PFSK-1 (cell line): ENCODE measurements around the gene GEMIN4.

Source experiments
- FOXP2 ChIP-seq: optimal IDR thresholded peaks from 2 replicates; pipeline ENCODE3; 2011; ENCODE audit warnings: borderline replicate concordance, control low read depth, inconsistent platforms; ENCODE audit not compliant: insufficient read depth; ENCODE audit errors: extremely low read length, extremely low read depth
- POLR2AphosphoS5 ChIP-seq: IDR thresholded peaks from 2 replicates; pipeline ENCODE4 v1.6.1; 2012; ENCODE audit warnings: low read depth, mild to moderate bottlenecking, control low read depth, low read length, moderate library complexity
- REST ChIP-seq, 2 experiments: IDR thresholded peaks; 2 replicates each; pipeline versions ENCODE4 v1.6.1 to v1.8.0; 2011 to 2012; ENCODE audit warnings: low read depth in 2 of 2, low read length in 2 of 2, control low read depth in 1 of 2, inconsistent platforms in 1 of 2, mild to moderate bottlenecking in 1 of 2, moderate library complexity in 1 of 2; ENCODE audit not compliant: insufficient read depth in 1 of 2
- SIN3A ChIP-seq: IDR thresholded peaks from 2 replicates; pipeline ENCODE4 v1.6.1; 2012; ENCODE audit warnings: mild to moderate bottlenecking, low read length, moderate library complexity, borderline replicate concordance; ENCODE audit not compliant: insufficient read depth
- TAF1 ChIP-seq: IDR thresholded peaks from 2 replicates; pipeline ENCODE4 v1.6.1; 2012; ENCODE audit warnings: low read length, control low read depth, borderline replicate concordance; ENCODE audit not compliant: insufficient read depth

GEMIN4 gene

GRCh38 chr17:745406-745805 lies 6.7 kb downstream of the GEMIN4 start:
- 0 out of 2 replicates have a peak, but pooled peaks have one; percentile 27 for TF ChIP-seq POLR2AphosphoS5
- TF ChIP-seq TAF1 = no peak
- TF ChIP-seq FOXP2 = no peak
- TF ChIP-seq REST (IDR thresholded peaks at IDR 0.05; ENCODE audit: insufficient read depth in 1 of 2, low read depth in 2 of 2, low read length in 2 of 2) = no peak

GRCh38 chr17:744937-745336 lies 7.1 kb downstream of the GEMIN4 start:
- TF ChIP-seq FOXP2 (no peak), SIN3A (no peak), POLR2AphosphoS5 (no peak), REST (IDR thresholded peaks at IDR 0.05; ENCODE audit: insufficient read depth in 1 of 2, low read depth in 2 of 2, low read length in 2 of 2) (no peak), TAF1 (no peak)

GRCh38 chr17:743139-743538 lies 8.9 kb downstream of the GEMIN4 start:
- TF ChIP-seq REST (IDR thresholded peaks at IDR 0.05; ENCODE audit: insufficient read depth in 1 of 2, low read depth in 2 of 2, low read length in 2 of 2) (no peak), POLR2AphosphoS5 (no peak; the same call in 1 of the 2 replicates), FOXP2 (no peak), TAF1 (no peak), SIN3A (no peak)

- TF ChIP-seq FOXP2 (no peak), SIN3A (no peak), REST (IDR thresholded peaks at IDR 0.05; ENCODE audit: insufficient read depth in 1 of 2, low read depth in 2 of 2, low read length in 2 of 2) (no peak), POLR2AphosphoS5 (peak; percentile 81), TAF1 (no peak)
These were observed 9.8 kb downstream of the GEMIN4 start for GRCh38 chr17:742147-742793.
